ENCODE measurements around the gene RNU1-2. TPM values are rescaled to one million over a fixed set of nuclear protein-coding genes. Genes with fewer than 3 reads are reported as not detected.
"Not testable (repeated sequence)": the region's sequence is repeated elsewhere in the genome, so short reads cannot be mapped to it uniquely, and the experiment has no call there.

RNU1-2 gene
- total and polyA plus RNA-seq, 2 of the 8 experiments (the other 6 are each of a cell fraction or from before 2014, with no cell fraction given), result 145 to 1,303 TPM

- not testable (repeated sequence) for H4K20me1 ChIP-seq (replicated peaks in 1 of 2; ENCODE audit: control insufficient read depth in 1 of 2, insufficient read depth in 2 of 2, low read length in 2 of 2); H3K9me3 ChIP-seq (ENCODE audit: insufficient read depth in 2 of 2, low read depth in 1 of 2, low read length in 1 of 2)
- CTCF ChIA-PET (ENCODE audit: partially characterized antibody), result interaction anchor here (0.7 to 1.0 kb wide), 4 partner anchors 14 to 272 kb away, joined by 3 read pairs; no protein-coding TSS in a partner anchor
Measured at GRCh38 chr1:16892978-16893525, 2.7 kb upstream of the RNU1-2 start.

GRCh38 chr1:16893796-16894195, 2.0 kb upstream of the RNU1-2 start:
- CTCF ChIA-PET (ENCODE audit: partially characterized antibody); H4K20me1 ChIP-seq (replicated peaks in 1 of 2; ENCODE audit: control insufficient read depth in 1 of 2, insufficient read depth in 2 of 2, low read length in 2 of 2); H3K79me1 ChIP-seq (ENCODE audit: low read depth, low read length); H2BK20ac ChIP-seq (ENCODE audit: low read length); H3K27ac ChIP-seq (ENCODE audit: low read depth, low read length); H2BK5ac ChIP-seq (ENCODE audit: low read depth, low read length); H2BK15ac ChIP-seq (ENCODE audit: low read length); H3K4me1 ChIP-seq (replicated peaks in 1 of 4; ENCODE audit: control insufficient read depth in 3 of 4, insufficient read depth in 4 of 4, low read length in 3 of 4); H4K8ac ChIP-seq (ENCODE audit: extremely low read depth, insufficient read depth, low read length); DNase-seq (ENCODE audit: low read depth in 1 of 2, low spot score in 2 of 2); H3K27me3 ChIP-seq (replicated peaks in 1 of 4; ENCODE audit: control insufficient read depth in 3 of 4, extremely low read depth in 1 of 4, insufficient read depth in 3 of 4, low read length in 3 of 4); H2AK5ac ChIP-seq (ENCODE audit: low read depth, low read length); FAIRE-seq; H3K79me2 ChIP-seq (ENCODE audit: control insufficient read depth in 1 of 2, insufficient read depth in 2 of 2, low read length in 2 of 2); H3K18ac ChIP-seq (ENCODE audit: extremely low read depth, low read length); H3K14ac ChIP-seq (ENCODE audit: insufficient read length); H3K36me3 ChIP-seq (ENCODE audit: control insufficient read depth in 2 of 4, insufficient read depth in 4 of 4, low read length in 3 of 4); H4K5ac ChIP-seq (ENCODE audit: insufficient read length, low read depth, low read length); H3K23me2 ChIP-seq (ENCODE audit: low read depth, low read length); H3K23ac ChIP-seq (ENCODE audit: insufficient read length); H2BK12ac ChIP-seq (ENCODE audit: low read depth, low read length); H3K9ac ChIP-seq (replicated peaks in 1 of 4; ENCODE audit: extremely low read depth in 1 of 4, low read depth in 3 of 4, low read length in 3 of 4); H4K91ac ChIP-seq (replicated peaks; ENCODE audit: insufficient read length, low read length); H3K4me2 ChIP-seq (ENCODE audit: insufficient read depth in 1 of 2, low read depth in 2 of 2, low read length in 2 of 2); H3K56ac ChIP-seq (replicated peaks; ENCODE audit: insufficient read length, low read depth, low read length); H3K4me3 ChIP-seq (ENCODE audit: extremely low read depth in 1 of 4, insufficient read depth in 2 of 4, low read depth in 3 of 4, low read length in 4 of 4); H3K4ac ChIP-seq (replicated peaks; ENCODE audit: insufficient read length, low read depth, low read length); H2BK120ac ChIP-seq (replicated peaks; ENCODE audit: low read depth, low read length); H3K9me3 ChIP-seq (ENCODE audit: insufficient read depth in 2 of 2, low read depth in 1 of 2, low read length in 1 of 2); H2AFZ ChIP-seq (ENCODE audit: low read length): not testable (repeated sequence)
- POLR2A ChIA-PET (ENCODE audit: partially characterized antibody), result interaction anchor here (1.8 kb wide), 1 partner anchor 10 kb away, joined by 14 read pairs; no protein-coding TSS in a partner anchor
- 48% methylated on average over 4 of the region's 4 CpGs; no CpG with 5 or more reads in 1 of the 2 experiments for WGBS, 2 experiments (ENCODE audit: extremely low coverage in 1 of 2, insufficient coverage in 1 of 2, insufficient read length in 1 of 2, insufficient replicate concordance in 2 of 2, low coverage in 1 of 2, low lambda C conversion rate in 2 of 2, missing lambda C conversion rate in 1 of 2)

More at GRCh38 chr1:16892978-16893525, 2.7 kb upstream of the RNU1-2 start:
- FAIRE-seq; H4K8ac ChIP-seq (ENCODE audit: extremely low read depth, insufficient read depth, low read length); H2BK5ac ChIP-seq (ENCODE audit: low read depth, low read length); H3K4me3 ChIP-seq (ENCODE audit: extremely low read depth in 1 of 4, insufficient read depth in 2 of 4, low read depth in 3 of 4, low read length in 4 of 4); H4K91ac ChIP-seq (replicated peaks; ENCODE audit: insufficient read length, low read length); H2BK120ac ChIP-seq (replicated peaks; ENCODE audit: low read depth, low read length); H3K4ac ChIP-seq (replicated peaks; ENCODE audit: insufficient read length, low read depth, low read length); H3K9ac ChIP-seq (replicated peaks in 1 of 4; ENCODE audit: extremely low read depth in 1 of 4, low read depth in 3 of 4, low read length in 3 of 4); H2BK15ac ChIP-seq (ENCODE audit: low read length); DNase-seq (ENCODE audit: low read depth in 1 of 2, low spot score in 2 of 2); H3K14ac ChIP-seq (ENCODE audit: insufficient read length); H3K4me1 ChIP-seq (replicated peaks in 1 of 4; ENCODE audit: control insufficient read depth in 3 of 4, insufficient read depth in 4 of 4, low read length in 3 of 4); H3K27me3 ChIP-seq (replicated peaks in 1 of 4; ENCODE audit: control insufficient read depth in 3 of 4, extremely low read depth in 1 of 4, insufficient read depth in 3 of 4, low read length in 3 of 4); H2BK20ac ChIP-seq (ENCODE audit: low read length); H3K23me2 ChIP-seq (ENCODE audit: low read depth, low read length); H3K56ac ChIP-seq (replicated peaks; ENCODE audit: insufficient read length, low read depth, low read length); H3K79me1 ChIP-seq (ENCODE audit: low read depth, low read length); H3K79me2 ChIP-seq (ENCODE audit: control insufficient read depth in 1 of 2, insufficient read depth in 2 of 2, low read length in 2 of 2); H3K36me3 ChIP-seq (ENCODE audit: control insufficient read depth in 2 of 4, insufficient read depth in 4 of 4, low read length in 3 of 4); H3K18ac ChIP-seq (ENCODE audit: extremely low read depth, low read length); H3K23ac ChIP-seq (ENCODE audit: insufficient read length); H2AK5ac ChIP-seq (ENCODE audit: low read depth, low read length); H2AFZ ChIP-seq (ENCODE audit: low read length); H3K27ac ChIP-seq (ENCODE audit: low read depth, low read length); H2BK12ac ChIP-seq (ENCODE audit: low read depth, low read length); H4K5ac ChIP-seq (ENCODE audit: insufficient read length, low read depth, low read length); H3K4me2 ChIP-seq (ENCODE audit: insufficient read depth in 1 of 2, low read depth in 2 of 2, low read length in 2 of 2): not testable (repeated sequence)
- WGBS, 2 experiments (ENCODE audit: extremely low coverage in 1 of 2, insufficient coverage in 1 of 2, insufficient read length in 1 of 2, insufficient replicate concordance in 2 of 2, low coverage in 1 of 2, low lambda C conversion rate in 2 of 2, missing lambda C conversion rate in 1 of 2), result 94% methylated on average over 4 of the region's 6 CpGs; no CpG with 5 or more reads in 1 of the 2 experiments
- POLR2A ChIA-PET (ENCODE audit: partially characterized antibody), result interaction anchor here (1.3 to 1.8 kb wide), 2 partner anchors 11 to 277 kb away, joined by 3 to 14 read pairs; no protein-coding TSS in a partner anchor

Data from H1 (cell line).